ENCODE data around the gene CASZ1. TPM values are rescaled to one million over a fixed set of nuclear protein-coding genes. Genes with fewer than 3 reads are reported as not detected.
A peak's percentile ranks its signal among the peaks of the same experiment; 100 is the strongest.

Gene CASZ1
- total RNA-seq, 1 donor from 2014 or later = 63.6 TPM

GRCh38 chr1:10639011-10639774, 157.3 kb downstream of the CASZ1 start:
- TF ChIP-seq CTCF (IDR thresholded peaks at IDR 0.05) = no peak
- Histone ChIP-seq H3K27ac (no peak overlapping the region), H3K4me3 (no peak overlapping the region), H3K4me1 (peaks cover 23% of the 10 kb centered on the region), H3K36me3 (peaks cover 17% of the 10 kb centered on the region), H3K9me3 (no peaks in the 10 kb centered on the region), H3K27me3 (no peaks in the 10 kb centered on the region)
- intact Hi-C loops (cut with DNase I) = no loop called here
- no peak for ATAC-seq
- no peak for DNase-seq

- DNase-seq (no peak), ATAC-seq (no peak)
- H3K36me3 ChIP-seq = peaks cover 12% of the 10 kb centered on the region
Measured at GRCh38 chr1:10638559-10639005, 157.9 kb downstream of the CASZ1 start.

GRCh38 chr1:10637834-10638558, 158.4 kb downstream of the CASZ1 start:
- Histone ChIP-seq H3K36me3 (peaks cover 12% of the 10 kb centered on the region), H3K9me3 (no peaks in the 10 kb centered on the region), H3K27ac (no peak overlapping the region), H3K4me1 (peaks cover 23% of the 10 kb centered on the region), H3K4me3 (peak overlapping the region; percentile 16), H3K27me3 (no peaks in the 10 kb centered on the region)
- no peak for TF ChIP-seq CTCF (IDR thresholded peaks at IDR 0.05)
- DNase-seq (no peak), ATAC-seq (no peak)
- intact Hi-C loops (cut with DNase I) = no loop called here

More at GRCh38 chr1:10638559-10639005, 157.9 kb downstream of the CASZ1 start:
- H3K4me1 ChIP-seq = peaks cover 23% of the 10 kb centered on the region
- no peak overlapping the region for H3K27ac ChIP-seq
- H3K9me3 ChIP-seq = no peaks in the 10 kb centered on the region
- no peak for TF ChIP-seq CTCF (IDR thresholded peaks at IDR 0.05)
- H3K4me3 ChIP-seq = peak overlapping the region; percentile 16
- no peaks in the 10 kb centered on the region for H3K27me3 ChIP-seq
- intact Hi-C loops (cut with DNase I) = no loop called here

GRCh38 chr1:10637400-10637799, 159.0 kb downstream of the CASZ1 start:
- Histone ChIP-seq H3K27me3 (no peaks in the 10 kb centered on the region), H3K27ac (no peak overlapping the region), H3K4me1 (peaks cover 23% of the 10 kb centered on the region), H3K9me3 (no peaks in the 10 kb centered on the region), H3K4me3 (no peak overlapping the region), H3K36me3 (peaks cover 9% of the 10 kb centered on the region)
- ATAC-seq = no peak
- intact Hi-C loops (cut with DNase I) = no loop called here
- DNase-seq = no peak
- no peak for TF ChIP-seq CTCF (IDR thresholded peaks at IDR 0.05)

- no peak for TF ChIP-seq CTCF (IDR thresholded peaks at IDR 0.05)
- no peaks in the 10 kb centered on the region for H3K9me3 ChIP-seq
- DNase-seq = no peak
- H3K36me3 ChIP-seq = peaks cover 6% of the 10 kb centered on the region
- H3K4me1 ChIP-seq = peaks cover 23% of the 10 kb centered on the region
- no peak overlapping the region for H3K4me3 ChIP-seq
- peak; percentile 33 for ATAC-seq
- intact Hi-C loops (cut with DNase I) = no loop called here
- peak overlapping the region; percentile 62 for H3K27ac ChIP-seq
- no peaks in the 10 kb centered on the region for H3K27me3 ChIP-seq
Measured at GRCh38 chr1:10635992-10636391, 160.5 kb downstream of the CASZ1 start.
